HG02610 (cell line): ENCODE measurements around the gene METAP2.

Experiments used
- ATAC-seq: cut with Tn5 transposase; IDR thresholded peaks from one replicate; pipeline ENCODE4 v1.9.1; 2021; ENCODE audit warnings: mild to moderate bottlenecking, moderate library complexity; ENCODE audit not compliant: unreplicated experiment

METAP2 gene

GRCh38 chr12:95548539-95549391 is 74.8 kb downstream of the METAP2 start:
- ATAC-seq, result no peak

DNA sequence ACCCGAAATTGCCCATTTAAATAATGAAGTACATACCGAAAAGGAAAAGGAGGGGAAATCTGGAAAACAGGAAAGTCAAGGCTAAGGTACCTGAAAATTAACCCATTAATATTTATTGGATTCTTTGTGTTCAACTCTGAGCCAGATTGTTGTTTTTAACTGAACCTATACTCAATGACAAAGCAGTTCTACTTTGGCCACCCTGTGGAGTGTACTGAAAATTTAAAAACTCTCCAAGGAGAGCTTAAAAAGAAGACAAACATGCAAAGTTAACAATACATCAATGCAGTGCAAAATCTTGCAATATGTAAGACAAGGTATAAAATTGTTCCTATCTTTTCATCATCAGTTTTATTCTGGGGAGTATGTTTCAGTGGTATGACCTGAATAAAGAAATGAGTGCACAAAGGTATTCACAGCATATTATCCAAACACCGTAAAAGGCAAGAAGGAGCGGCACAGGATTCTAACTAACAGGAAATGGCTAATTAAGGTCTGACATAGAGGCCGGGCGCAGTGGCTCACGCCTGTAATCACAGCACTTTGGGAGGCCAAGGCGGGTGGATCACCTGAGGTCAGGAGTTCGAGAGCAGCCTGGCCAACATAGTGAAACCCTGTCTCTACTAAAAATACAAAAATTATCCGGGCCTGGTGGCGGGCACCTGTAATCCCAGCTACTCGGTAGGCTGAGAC is 75.6 kb downstream of the METAP2 start:
- no peak for ATAC-seq

DNA sequence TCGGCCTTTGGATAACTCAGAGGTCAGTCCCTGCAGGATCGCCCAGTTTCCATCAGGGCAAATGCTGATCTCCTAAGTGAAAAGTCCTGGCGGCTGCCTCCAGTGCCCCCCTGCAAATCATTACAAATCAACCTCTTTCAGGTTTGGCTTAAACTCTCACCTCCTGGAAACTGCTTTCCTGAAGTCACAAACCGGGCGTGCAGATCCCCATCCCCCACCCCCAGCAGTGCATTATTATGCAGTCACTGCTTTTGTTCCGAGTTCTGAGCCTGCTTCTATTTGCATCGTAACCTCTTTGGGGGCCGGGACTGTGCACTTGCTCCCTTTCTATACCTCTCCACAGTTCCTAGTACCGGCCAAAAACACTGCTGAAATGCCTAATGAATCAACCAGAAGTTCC is 77.4 kb downstream of the METAP2 start, which contains the start of gene USP44:
Gene USP44, minus strand, starts transcription at position 172 of the 400 bp plus-strand sequence. CDS start 17,220 bp downstream, outside the sequence.
- ATAC-seq, result no peak

DNA sequence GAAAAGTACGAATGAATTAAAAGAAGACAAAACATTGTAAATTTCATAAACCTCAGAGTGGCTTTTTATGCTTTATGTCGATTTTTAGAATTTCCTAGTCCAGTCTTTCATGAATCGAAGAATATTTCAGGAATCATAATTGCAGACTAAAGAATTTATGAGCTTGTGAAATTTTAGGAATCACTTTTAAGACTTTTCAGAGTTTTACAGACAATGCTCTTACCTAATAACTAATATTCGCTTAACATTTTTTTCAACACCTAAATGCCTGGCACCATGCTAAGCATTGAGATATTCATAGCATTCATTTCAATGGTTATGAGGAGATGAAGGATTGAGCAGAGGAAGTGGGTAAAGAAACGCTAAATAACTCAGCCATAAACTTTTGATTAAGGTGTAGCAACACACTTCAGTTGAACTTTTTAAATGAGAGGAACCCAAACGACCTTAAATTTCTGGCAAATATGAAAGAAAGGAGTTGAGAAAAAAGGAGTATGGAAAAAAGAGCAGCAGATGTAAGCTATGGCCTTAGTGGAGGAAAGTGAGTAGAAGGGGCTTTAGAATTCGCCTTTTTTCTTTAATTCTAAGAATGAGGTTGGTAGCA is 78.1 kb downstream of the METAP2 start:
- ATAC-seq, result no peak

GRCh38 chr12:95553197-95553943 is 79.4 kb downstream of the METAP2 start:
- ATAC-seq, result no peak

DNA sequence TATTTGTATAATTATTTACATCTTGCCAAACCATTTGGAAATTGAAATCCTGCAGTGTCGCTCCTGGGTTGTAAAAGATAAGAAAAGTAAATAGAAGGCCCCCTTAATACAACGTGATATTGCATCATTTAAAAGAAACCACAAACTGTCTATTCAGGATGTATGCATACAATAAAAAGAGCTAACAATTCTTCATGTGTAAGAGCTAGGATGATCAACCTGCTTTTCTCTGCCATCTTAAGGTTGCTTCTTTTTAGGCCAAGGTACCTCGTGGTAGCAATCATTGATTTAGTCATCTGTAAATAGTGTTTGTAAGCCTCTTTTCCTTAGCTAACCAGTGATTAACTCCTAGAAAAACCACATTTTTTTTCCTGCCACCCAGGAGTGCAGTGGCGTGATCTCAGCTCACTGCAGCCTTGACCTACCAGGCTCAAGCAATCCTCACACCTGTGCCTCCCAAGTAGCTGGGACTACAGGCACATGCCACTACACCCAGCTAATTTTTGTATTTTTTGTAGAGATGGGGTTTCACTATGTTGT is 80.7 kb downstream of the METAP2 start:
- no peak for ATAC-seq

DNA sequence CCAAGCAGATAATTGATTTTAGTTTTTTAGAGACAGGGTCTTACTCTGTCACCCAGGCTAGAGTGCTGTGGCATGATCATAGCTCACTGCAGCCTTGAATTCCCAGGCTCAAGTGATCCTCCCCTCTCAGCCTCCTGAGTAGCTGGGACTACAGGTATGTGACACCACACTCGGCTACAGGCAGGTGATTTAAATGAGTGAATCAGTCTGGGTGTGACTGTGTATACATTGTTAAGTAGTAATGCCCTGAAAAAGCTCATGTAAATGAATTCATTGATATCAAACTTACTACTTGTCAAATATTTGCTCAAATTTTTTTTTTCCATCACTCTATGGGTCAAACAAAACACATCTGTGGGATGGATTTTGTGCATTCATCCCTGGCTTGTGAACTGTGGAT is 83.7 kb downstream of the METAP2 start:
- ATAC-seq, result no peak
